Measurements from ENCODE around the gene CBY2. TPM values are rescaled to one million over a fixed set of nuclear protein-coding genes. Genes with fewer than 3 reads are reported as not detected.

The CBY2 gene
- total and polyA plus RNA-seq, 2 experiments from 2014 or later: 0.15 to 0.42 TPM

DNA sequence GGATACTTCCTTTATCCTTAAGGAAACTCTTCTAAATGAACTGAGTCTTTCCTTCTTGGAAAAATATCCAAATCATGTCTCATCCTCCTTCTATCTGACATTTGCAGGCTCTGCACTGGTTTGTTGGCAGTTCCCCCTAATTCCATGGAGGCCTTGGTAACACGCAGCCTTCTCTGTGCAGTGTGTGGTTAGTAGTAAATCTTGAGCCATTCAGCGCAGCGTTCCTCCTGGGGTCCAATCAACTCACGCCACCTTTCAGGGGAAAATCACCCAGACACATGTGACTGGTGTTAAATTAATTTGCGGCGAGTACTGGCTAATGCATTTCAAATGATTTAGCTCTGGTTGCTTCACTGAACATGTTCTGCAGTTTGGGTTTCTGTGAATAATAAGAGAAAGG lies 21.0 kb upstream of the CBY2 start:
- no peak overlapping the region for H3K27ac ChIP-seq (ENCODE audit: low read depth)
- ATAC-seq: no peak
- no peaks in the 10 kb centered on the region for H3F3A ChIP-seq (replicated peaks; ENCODE audit: low read depth)
- Mint-ChIP-seq H3K4me1 (peaks cover 43% of the 10 kb centered on the region), H3K4me3 (no peak overlapping the region), H3K27ac (no peak overlapping the region), H3K9me3 (0 out of 3 replicates have a peak, but pooled peaks cover 4% of the 10 kb centered on the region), H3K36me3 (ENCODE audit: low read depth) (peaks cover 3% of the 10 kb centered on the region; the same call in 1 of the 3 replicates), H3K27me3 (ENCODE audit: insufficient read depth, low read depth, poor library complexity) (peaks cover 9% of the 10 kb centered on the region)
- no peaks in the 10 kb centered on the region for H3K36me3 ChIP-seq (ENCODE audit: insufficient read depth)
- no peak for DNase-seq (ENCODE audit: low spot score)
- H3K9me2 ChIP-seq (ENCODE audit: insufficient read depth): no peaks in the 10 kb centered on the region
- H3K4me3 ChIP-seq: no peak overlapping the region
- no peaks in the 10 kb centered on the region for H3K27me3 ChIP-seq (ENCODE audit: insufficient read depth)
- no peaks in the 10 kb centered on the region for H4K20me1 ChIP-seq (replicated peaks; ENCODE audit: insufficient read depth)
- H3K4me2 ChIP-seq: no peak overlapping the region
- TF ChIP-seq, protein P1, sequence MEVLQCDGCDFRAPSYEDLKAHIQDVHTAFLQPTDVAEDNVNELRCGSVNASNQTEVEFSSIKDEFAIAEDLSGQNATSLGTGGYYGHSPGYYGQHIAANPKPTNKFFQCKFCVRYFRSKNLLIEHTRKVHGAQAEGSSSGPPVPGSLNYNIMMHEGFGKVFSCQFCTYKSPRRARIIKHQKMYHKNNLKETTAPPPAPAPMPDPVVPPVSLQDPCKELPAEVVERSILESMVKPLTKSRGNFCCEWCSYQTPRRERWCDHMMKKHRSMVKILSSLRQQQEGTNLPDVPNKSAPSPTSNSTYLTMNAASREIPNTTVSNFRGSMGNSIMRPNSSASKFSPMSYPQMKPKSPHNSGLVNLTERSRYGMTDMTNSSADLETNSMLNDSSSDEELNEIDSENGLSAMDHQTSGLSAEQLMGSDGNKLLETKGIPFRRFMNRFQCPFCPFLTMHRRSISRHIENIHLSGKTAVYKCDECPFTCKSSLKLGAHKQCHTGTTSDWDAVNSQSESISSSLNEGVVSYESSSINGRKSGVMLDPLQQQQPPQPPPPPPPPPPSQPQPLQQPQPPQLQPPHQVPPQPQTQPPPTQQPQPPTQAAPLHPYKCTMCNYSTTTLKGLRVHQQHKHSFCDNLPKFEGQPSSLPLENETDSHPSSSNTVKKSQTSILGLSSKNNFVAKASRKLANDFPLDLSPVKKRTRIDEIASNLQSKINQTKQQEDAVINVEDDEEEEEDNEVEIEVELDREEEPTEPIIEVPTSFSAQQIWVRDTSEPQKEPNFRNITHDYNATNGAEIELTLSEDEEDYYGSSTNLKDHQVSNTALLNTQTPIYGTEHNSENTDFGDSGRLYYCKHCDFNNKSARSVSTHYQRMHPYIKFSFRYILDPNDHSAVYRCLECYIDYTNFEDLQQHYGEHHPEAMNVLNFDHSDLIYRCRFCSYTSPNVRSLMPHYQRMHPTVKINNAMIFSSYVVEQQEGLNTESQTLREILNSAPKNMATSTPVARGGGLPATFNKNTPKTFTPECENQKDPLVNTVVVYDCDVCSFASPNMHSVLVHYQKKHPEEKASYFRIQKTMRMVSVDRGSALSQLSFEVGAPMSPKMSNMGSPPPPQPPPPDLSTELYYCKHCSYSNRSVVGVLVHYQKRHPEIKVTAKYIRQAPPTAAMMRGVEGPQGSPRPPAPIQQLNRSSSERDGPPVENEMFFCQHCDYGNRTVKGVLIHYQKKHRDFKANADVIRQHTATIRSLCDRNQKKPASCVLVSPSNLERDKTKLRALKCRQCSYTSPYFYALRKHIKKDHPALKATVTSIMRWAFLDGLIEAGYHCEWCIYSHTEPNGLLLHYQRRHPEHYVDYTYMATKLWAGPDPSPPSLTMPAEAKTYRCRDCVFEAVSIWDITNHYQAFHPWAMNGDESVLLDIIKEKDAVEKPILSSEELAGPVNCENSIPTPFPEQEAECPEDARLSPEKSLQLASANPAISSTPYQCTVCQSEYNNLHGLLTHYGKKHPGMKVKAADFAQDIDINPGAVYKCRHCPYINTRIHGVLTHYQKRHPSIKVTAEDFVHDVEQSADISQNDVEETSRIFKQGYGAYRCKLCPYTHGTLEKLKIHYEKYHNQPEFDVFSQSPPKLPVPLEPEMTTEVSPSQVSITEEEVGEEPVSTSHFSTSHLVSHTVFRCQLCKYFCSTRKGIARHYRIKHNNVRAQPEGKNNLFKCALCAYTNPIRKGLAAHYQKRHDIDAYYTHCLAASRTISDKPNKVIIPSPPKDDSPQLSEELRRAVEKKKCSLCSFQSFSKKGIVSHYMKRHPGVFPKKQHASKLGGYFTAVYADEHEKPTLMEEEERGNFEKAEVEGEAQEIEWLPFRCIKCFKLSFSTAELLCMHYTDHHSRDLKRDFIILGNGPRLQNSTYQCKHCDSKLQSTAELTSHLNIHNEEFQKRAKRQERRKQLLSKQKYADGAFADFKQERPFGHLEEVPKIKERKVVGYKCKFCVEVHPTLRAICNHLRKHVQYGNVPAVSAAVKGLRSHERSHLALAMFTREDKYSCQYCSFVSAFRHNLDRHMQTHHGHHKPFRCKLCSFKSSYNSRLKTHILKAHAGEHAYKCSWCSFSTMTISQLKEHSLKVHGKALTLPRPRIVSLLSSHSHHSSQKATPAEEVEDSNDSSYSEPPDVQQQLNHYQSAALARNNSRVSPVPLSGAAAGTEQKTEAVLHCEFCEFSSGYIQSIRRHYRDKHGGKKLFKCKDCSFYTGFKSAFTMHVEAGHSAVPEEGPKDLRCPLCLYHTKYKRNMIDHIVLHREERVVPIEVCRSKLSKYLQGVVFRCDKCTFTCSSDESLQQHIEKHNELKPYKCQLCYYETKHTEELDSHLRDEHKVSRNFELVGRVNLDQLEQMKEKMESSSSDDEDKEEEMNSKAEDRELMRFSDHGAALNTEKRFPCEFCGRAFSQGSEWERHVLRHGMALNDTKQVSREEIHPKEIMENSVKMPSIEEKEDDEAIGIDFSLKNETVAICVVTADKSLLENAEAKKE (CRISPR knock-in tag; IDR thresholded peaks at IDR 0.05): no peak
- TF ChIP-seq NANOG (IDR thresholded peaks at IDR 0.05; ENCODE audit: borderline replicate concordance) (no peak), EZH2 (IDR thresholded peaks at IDR 0.05; ENCODE audit: low read depth, unreplicated experiment) (no peak), EZH2phosphoT487 (IDR thresholded peaks at IDR 0.05; ENCODE audit: unreplicated experiment) (no peak), POLR2AphosphoS5 (IDR thresholded peaks at IDR 0.05; ENCODE audit: low read depth) (no peak), CREB1 (CRISPR knock-in tag; IDR thresholded peaks at IDR 0.05; ENCODE audit: low read depth) (no peak), ZNF114 (CRISPR knock-in tag; IDR thresholded peaks at IDR 0.05) (no peak), ZNF331 (CRISPR knock-in tag; IDR thresholded peaks at IDR 0.05; ENCODE audit: low read depth) (no peak), JUNB (IDR thresholded peaks at IDR 0.05; ENCODE audit: unreplicated experiment) (no peak), STAT1 (IDR thresholded peaks at IDR 0.05; ENCODE audit: unreplicated experiment) (no peak)
- TF ChIP-seq, protein P2, sequence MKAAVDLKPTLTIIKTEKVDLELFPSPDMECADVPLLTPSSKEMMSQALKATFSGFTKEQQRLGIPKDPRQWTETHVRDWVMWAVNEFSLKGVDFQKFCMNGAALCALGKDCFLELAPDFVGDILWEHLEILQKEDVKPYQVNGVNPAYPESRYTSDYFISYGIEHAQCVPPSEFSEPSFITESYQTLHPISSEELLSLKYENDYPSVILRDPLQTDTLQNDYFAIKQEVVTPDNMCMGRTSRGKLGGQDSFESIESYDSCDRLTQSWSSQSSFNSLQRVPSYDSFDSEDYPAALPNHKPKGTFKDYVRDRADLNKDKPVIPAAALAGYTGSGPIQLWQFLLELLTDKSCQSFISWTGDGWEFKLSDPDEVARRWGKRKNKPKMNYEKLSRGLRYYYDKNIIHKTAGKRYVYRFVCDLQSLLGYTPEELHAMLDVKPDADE (IDR thresholded peaks at IDR 0.05): no peak
- TF ChIP-seq, protein P3, sequence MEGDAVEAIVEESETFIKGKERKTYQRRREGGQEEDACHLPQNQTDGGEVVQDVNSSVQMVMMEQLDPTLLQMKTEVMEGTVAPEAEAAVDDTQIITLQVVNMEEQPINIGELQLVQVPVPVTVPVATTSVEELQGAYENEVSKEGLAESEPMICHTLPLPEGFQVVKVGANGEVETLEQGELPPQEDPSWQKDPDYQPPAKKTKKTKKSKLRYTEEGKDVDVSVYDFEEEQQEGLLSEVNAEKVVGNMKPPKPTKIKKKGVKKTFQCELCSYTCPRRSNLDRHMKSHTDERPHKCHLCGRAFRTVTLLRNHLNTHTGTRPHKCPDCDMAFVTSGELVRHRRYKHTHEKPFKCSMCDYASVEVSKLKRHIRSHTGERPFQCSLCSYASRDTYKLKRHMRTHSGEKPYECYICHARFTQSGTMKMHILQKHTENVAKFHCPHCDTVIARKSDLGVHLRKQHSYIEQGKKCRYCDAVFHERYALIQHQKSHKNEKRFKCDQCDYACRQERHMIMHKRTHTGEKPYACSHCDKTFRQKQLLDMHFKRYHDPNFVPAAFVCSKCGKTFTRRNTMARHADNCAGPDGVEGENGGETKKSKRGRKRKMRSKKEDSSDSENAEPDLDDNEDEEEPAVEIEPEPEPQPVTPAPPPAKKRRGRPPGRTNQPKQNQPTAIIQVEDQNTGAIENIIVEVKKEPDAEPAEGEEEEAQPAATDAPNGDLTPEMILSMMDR (conservative IDR thresholded peaks at IDR 0.05; ENCODE audit: low read depth in 2 of 2): no peak
- TF ChIP-seq, protein P4, sequence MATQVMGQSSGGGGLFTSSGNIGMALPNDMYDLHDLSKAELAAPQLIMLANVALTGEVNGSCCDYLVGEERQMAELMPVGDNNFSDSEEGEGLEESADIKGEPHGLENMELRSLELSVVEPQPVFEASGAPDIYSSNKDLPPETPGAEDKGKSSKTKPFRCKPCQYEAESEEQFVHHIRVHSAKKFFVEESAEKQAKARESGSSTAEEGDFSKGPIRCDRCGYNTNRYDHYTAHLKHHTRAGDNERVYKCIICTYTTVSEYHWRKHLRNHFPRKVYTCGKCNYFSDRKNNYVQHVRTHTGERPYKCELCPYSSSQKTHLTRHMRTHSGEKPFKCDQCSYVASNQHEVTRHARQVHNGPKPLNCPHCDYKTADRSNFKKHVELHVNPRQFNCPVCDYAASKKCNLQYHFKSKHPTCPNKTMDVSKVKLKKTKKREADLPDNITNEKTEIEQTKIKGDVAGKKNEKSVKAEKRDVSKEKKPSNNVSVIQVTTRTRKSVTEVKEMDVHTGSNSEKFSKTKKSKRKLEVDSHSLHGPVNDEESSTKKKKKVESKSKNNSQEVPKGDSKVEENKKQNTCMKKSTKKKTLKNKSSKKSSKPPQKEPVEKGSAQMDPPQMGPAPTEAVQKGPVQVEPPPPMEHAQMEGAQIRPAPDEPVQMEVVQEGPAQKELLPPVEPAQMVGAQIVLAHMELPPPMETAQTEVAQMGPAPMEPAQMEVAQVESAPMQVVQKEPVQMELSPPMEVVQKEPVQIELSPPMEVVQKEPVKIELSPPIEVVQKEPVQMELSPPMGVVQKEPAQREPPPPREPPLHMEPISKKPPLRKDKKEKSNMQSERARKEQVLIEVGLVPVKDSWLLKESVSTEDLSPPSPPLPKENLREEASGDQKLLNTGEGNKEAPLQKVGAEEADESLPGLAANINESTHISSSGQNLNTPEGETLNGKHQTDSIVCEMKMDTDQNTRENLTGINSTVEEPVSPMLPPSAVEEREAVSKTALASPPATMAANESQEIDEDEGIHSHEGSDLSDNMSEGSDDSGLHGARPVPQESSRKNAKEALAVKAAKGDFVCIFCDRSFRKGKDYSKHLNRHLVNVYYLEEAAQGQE (IDR thresholded peaks at IDR 0.05; ENCODE audit: unreplicated experiment): no peak
- peak overlapping the region; percentile 67; the same call in 1 of the 2 replicates for H2AFZ ChIP-seq
- no peaks in the 10 kb centered on the region for H3K79me2 ChIP-seq (replicated peaks; ENCODE audit: insufficient read depth)
- H3K4me1 ChIP-seq (ENCODE audit: insufficient read depth): peaks cover 44% of the 10 kb centered on the region
